Measurements from ENCODE around the gene ARHGAP44. TPM values are rescaled to one million over a fixed set of nuclear protein-coding genes. Genes with fewer than 3 reads are reported as not detected.

The ARHGAP44 gene
- total and polyA plus RNA-seq, 2 of the 8 experiments (the other 6 are each of a cell fraction or from before 2014, with no cell fraction given): 6.2 to 22.2 TPM

DNA sequence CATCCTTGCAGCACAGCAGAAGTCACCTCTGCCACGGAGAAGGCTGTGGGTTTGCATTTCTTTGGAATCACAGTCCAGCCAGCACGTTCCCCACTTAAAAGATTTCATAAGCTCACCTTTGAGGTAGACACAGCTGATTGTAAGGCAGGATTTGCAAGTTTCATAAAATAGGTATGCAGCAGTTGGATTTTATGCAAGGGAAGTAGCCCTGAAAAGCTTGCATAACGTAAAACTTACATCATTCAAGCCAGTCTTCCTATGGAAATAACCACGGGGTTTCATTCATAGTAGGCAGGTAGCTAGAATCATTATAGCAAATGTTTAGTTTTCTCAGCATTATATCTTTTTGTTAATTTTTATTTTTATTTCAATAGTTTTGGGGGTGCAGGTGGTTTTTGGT, 49.8 kb upstream of the ARHGAP44 start (continued):
- TF ChIP-seq TAF1 (IDR thresholded peaks at IDR 0.05; ENCODE audit: low read depth, low read length): no peak
- TF ChIP-seq CBX8 (IDR thresholded peaks at IDR 0.05; ENCODE audit: borderline replicate concordance, low read depth, low read length): no peak

Measured in H1 (cell line).